Suppressor macrophage (primary cell): Measurements from ENCODE around the gene AREL1.
A peak's percentile ranks its signal among the peaks of the same experiment; 100 is the strongest.

ENCODE experiments used
- DNase-seq, 4 experiments: peaks; one replicate each; pipeline ENCODE4 v3.0.0-alpha.2; 2020 to 2022

AREL1 gene

GRCh38 chr14:74656964-74657363 lies 55.9 kb downstream of the AREL1 start:
- DNase-seq, result no peak

DNA sequence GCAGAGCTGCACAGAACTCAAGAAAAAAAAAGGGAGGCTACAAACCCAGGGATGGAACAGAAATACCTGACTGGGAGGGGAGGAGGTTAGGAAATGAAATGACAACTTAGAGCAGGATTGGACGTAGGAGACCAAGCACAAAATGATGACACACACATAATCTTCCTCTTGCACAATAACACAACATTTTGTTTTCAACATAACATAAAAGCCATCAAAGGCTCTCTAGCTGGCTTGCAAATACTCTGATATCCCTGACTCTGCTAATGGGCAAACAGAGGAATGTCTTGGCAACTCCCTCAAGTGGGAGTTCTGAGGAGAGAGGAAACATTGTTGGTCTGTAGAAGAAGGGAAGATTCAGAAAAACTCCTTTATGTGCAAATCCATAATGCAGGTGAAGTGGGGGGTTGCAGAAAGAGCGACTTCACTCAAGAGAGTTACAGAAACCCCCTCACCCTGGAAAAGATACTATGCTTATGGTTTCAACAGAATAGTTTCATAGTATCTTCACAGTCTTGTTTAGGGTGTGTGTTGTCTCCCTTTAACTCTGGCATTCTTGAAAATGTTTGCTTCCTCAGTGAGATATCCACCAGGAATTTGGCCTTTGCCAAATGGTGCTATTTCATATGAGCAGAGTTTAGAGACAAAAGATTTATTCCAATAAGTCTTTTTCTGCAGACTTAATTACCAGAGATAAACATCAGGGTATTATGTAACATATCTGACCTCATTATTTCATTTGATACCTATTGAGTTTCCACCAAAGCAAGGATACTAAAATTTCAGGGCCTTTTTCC lies 57.1 kb downstream of the AREL1 start:
- DNase-seq, result no peak

DNA sequence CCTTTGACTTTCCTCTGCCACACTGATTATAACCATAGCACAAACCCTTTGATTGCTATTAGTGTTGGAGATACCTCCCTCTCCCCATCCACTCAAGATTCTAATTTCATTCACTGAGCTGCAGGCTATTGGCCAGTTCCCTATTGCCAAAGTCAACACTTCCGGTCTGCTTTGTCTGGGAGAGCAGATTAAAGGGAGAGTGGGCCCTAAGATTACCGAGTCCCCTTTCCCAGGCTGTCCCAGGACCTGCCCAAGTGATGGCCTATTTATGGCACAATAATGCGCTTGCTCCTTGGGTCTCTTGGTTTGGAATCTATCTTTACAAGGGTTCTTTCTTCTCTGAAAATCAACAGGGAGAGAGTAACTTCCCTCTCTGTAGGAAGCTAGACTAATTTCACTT lies 57.9 kb downstream of the AREL1 start:
- DNase-seq, result no peak

DNA sequence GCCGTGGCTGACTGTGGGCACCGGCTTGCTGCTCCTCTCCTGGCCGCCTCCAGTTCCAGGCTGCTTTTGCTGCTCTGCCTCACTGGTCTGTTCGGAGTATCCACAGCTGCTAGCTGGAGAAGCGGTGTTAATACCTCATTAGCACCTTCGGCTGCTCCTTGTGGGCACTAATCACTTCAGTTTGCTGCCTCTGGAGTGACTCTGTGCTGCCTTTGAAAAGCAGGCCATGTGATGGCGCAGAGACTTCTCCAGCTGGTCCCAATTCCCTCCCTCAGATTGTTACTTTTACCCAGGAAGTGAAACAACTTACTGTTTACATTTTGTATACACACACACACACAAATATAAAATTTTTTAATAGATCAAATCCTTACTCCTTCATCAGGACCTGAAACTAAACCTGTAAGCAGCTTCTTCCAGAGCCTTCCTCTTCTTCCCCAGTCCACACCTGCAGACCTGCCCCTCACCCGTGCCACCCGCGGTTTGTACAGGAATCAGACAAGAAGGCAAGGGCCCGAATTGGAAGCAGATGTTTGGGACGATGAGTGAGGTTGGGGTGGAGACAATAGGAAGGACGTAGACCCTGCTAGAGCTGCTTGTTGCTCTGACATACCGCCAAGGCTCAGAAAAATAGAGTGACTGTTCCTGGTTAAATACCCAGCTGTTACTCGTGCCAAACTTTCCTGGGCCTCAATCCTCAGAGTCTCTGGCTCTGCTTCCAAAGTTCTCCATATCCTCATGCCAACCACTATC lies 59.3 kb downstream of the AREL1 start:
- no peak for DNase-seq

GRCh38 chr14:74652541-74652940 lies 60.3 kb downstream of the AREL1 start:
- DNase-seq, result no peak

- DNase-seq, result no peak
Measured at GRCh38 chr14:74650927-74651686, 61.8 kb downstream of the AREL1 start.

GRCh38 chr14:74649673-74650072 lies 63.2 kb downstream of the AREL1 start:
- DNase-seq, result no peak

- DNase-seq, result no peak
Measured at GRCh38 chr14:74649167-74649566, 63.7 kb downstream of the AREL1 start.

- no peak for DNase-seq
Measured at GRCh38 chr14:74648601-74649000, 64.3 kb downstream of the AREL1 start.

GRCh38 chr14:74647678-74648461 lies 65.0 kb downstream of the AREL1 start:
- DNase-seq, result peak in 2 of 4 experiments; percentile 7 to 22

DNA sequence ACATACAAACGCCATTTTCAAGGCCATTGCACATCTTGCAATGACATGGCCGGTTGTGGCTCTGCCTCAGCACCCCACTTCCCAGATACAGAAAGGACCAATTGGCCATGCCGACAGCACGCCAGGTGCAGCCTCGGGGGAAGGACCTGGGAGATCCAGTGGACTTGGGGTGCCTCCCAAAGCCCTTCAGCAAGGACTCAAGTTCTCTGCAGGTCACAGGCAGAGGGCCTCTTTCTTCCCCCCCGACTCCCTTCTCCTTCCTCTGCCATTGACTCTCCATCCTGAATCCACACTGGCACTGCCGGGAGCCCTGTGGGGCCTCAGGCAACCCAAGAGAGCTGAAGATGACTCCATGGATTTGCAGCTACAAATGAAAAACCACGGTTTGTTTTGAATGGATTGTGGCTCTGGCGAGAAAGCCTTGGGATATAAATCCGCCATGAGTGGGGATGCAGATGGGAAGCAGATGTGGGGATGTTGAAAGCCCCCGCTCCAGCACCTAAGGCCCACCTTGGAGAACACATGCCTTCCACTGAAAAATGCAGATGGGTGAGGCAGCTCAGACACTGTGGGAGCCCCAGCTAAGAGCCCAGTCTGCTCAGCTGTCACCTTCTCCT lies 65.7 kb downstream of the AREL1 start:
- DNase-seq, result no peak

- DNase-seq, result no peak
Measured at GRCh38 chr14:74645756-74646470, 67.0 kb downstream of the AREL1 start.

DNA sequence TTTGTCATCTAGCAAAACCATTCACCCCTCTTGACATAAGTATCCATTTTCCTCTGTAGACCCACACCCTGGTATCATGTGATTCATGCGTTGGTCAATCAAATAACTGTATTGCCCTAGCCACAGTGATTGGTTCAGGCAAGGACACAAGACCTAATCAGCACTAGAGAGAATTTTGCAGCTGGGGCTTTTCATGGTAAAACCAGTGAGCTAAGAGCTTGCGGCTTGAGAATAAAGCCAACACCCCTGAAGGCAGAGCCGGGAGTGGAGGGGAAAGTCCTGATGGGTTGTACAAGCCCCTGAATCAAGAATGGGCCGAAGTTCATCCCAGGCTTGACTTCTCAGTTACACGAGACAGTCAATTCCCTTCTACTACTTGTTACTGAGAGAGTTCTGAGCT lies 67.6 kb downstream of the AREL1 start:
- no peak for DNase-seq

DNA sequence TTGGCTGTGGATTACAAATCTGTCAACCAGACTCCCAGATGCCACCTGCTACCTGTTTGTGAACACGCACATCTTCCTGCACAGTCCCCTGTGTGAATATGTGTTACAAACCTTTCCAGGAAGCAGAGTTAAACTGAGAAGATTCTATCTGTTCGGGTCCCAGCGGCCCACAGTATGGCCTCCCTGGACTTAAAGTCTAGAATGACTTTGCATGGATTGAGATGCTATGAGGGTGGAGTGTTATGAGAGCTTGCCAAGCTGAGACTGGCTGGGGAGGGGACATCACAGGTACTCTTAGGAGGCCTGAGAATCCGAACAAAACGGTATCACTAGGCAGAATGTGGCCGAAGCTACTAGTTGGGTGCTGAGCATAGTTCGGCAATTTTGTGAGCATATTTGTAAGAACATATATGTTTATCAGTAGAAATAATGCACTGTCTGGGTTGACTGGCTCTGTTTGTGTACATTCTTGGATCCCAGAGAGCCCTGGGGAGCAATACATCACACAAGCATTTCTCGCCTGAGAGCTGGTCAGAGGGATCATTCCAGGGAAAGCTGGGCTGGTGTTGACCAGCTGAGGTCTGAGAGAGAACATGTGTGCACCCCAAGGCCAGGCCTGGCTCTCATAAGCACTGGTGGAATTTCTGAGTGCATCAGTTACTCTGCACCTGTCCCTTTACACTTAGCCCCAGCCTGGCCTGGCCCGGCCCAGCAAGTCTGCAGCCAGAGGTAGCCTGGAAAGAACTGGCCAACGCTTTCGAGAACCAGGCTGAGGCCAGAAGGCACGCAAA lies 71.1 kb downstream of the AREL1 start:
- no peak for DNase-seq

DNA sequence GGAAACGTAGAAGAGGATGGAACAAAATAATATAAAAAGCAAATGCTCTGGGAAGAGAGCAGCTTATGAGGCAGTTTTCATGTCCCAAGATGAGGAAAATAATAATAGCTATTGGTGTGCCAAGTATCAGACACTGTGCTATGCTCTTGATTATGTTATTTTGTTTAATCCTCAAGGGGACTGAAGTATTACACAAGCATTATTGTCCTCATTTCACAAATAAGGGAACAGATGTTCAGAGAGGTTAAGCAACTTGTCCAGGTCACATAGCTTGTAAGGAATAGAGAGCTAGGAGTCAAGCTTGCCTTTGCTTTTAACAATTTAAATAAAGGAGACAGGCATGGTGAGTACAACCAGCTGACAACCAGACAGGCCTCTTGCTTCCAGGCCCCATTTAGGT lies 73.9 kb downstream of the AREL1 start:
- no peak for DNase-seq

DNA sequence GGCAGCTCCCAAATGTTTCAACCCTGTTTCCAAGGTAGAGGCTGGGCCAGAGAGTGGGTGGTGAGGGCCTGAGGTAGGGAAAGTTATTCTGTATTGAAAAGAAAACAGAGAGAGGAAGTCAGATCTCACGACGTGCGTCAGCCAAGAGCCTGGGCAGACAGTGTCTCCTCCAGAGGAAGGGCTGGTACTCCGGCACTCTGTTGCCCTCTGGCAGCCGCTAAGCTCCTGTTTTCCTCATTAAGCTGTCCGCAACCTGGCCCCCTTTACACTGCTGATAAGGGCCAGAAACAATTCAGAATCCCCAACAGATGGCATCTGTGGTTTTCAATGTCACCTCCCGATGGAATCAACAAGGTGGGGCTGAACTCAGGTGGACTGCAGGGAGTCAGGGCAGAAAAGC lies 74.8 kb downstream of the AREL1 start:
- peak in 3 of 4 experiments; percentile 21 to 65 (median 56) for DNase-seq

GRCh38 chr14:74637178-74637550 lies 75.7 kb downstream of the AREL1 start:
- no peak for DNase-seq

- DNase-seq, result no peak
Measured at GRCh38 chr14:74636424-74637177, 76.3 kb downstream of the AREL1 start.

- no peak for DNase-seq
Measured at GRCh38 chr14:74635847-74636246, 77.0 kb downstream of the AREL1 start.

DNA sequence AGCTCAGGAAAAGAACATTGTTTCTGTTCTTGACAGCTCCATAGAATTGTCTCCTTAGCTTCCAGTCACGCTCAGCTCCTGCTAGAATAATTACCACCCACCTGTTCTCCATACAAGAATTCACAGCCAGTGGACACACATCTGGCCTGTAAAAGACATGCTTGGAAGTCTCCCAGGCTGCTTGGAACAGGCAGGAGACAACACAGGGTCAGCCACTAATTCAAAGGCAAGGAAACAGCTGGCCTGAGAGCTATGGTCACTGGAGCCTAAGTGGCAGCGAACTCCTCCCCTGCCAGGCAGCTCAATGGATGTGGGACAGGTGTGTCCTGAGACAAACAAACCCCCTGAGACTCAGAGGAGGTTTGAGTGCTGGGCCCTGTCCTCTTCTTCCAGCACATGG lies 77.9 kb downstream of the AREL1 start:
- DNase-seq, result no peak
